Stomach (tissue), 4 donors: Measurements from ENCODE around the gene B4GALT3.

ENCODE experiments used
- EP300 ChIP-seq: sonication (generic); formaldehyde crosslinking; IDR thresholded peaks from one replicate; pipeline ENCODE4 v1.6.1; 2017; ENCODE audit warnings: antibody characterized with exemption
- TF ChIP-seq, protein P1 (sequence below), 7 experiments: fragments of 450-650 bp in 4 of 7; fragments of 200-600 bp in 3 of 7; sonication (generic) in 3 of 7; IDR thresholded peaks; one replicate each; pipeline ENCODE4 v1.5.1; 2016 to 2019; ENCODE audit warnings: antibody characterized with exemption in 7 of 7, control low read depth in 2 of 7, mild to moderate bottlenecking in 1 of 7

DNA sequence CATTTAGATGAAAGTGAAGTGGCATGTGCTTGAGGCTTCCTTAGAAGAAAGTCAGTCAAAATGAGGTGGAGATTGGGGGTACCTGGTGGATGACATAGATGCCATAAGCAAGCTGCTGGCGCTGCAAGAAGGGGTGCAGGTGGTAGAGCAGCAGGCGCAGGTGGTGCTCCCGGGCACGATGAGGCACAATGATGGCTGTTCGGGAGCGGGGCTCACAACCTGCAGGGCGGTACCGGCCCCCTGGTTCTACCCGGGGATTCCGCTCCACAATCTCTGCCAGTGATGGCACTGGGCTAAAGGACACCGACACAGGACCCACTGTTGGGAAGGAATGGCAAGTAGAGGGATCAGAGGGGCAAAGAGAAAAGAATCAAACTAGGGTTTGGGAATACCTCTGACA is 2.4 kb downstream of the B4GALT3 start:
- TF ChIP-seq, protein P1, sequence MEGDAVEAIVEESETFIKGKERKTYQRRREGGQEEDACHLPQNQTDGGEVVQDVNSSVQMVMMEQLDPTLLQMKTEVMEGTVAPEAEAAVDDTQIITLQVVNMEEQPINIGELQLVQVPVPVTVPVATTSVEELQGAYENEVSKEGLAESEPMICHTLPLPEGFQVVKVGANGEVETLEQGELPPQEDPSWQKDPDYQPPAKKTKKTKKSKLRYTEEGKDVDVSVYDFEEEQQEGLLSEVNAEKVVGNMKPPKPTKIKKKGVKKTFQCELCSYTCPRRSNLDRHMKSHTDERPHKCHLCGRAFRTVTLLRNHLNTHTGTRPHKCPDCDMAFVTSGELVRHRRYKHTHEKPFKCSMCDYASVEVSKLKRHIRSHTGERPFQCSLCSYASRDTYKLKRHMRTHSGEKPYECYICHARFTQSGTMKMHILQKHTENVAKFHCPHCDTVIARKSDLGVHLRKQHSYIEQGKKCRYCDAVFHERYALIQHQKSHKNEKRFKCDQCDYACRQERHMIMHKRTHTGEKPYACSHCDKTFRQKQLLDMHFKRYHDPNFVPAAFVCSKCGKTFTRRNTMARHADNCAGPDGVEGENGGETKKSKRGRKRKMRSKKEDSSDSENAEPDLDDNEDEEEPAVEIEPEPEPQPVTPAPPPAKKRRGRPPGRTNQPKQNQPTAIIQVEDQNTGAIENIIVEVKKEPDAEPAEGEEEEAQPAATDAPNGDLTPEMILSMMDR (IDR thresholded peaks at IDR 0.05) = no peak
- TF ChIP-seq EP300 = no peak
